Myocyte (in vitro differentiated cells): ENCODE data around the gene SLC37A1. TPM values are rescaled to one million over a fixed set of nuclear protein-coding genes. Genes with fewer than 3 reads are reported as not detected.

ENCODE experiments used
- DNase-seq: peaks from one replicate; pipeline ENCODE4 v3.0.0-alpha.2; 2012; ENCODE audit warnings: low read depth
- total RNA-seq: library from RNA; depleted of rRNA; stranded (reverse); fragments of >200 nt; gene quantifications from 2 replicates; pipeline ENCODE4 v1.2.3, GENCODE V29; 2014

Gene SLC37A1
- total RNA-seq, 1 donor from 2014 or later = not detected

DNA sequence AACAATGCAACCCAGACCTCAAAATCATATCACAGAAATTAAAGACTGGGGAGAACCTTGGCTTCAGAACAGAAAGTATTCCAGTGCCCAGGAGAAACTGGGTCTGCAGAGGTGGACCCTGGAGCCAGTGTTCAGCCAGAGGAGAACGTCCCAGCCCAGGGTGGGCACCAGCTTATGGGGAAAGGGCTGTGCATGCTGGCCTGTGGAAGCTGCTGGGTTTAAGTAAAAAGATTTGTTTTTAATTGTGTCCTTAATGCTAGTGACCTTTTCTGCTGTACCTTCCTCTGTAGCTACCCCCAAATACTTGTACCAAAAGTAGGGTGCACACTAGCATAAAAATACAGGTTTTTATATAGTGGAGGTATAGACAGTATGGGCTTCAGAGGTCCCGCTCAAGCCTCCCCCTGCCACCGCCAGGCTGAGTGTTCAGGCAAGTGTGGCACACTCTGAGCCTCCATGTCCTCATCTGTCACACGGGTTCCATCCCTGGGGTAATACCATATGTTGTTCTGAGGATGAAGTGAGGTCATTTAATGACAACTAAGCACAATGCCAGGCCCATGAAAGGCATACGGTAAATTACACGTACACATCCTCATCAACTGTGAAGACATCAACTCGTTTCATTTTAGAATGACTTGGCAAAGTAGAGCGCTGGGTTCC is 47.0 kb downstream of the SLC37A1 start:
- no peak for DNase-seq

DNA sequence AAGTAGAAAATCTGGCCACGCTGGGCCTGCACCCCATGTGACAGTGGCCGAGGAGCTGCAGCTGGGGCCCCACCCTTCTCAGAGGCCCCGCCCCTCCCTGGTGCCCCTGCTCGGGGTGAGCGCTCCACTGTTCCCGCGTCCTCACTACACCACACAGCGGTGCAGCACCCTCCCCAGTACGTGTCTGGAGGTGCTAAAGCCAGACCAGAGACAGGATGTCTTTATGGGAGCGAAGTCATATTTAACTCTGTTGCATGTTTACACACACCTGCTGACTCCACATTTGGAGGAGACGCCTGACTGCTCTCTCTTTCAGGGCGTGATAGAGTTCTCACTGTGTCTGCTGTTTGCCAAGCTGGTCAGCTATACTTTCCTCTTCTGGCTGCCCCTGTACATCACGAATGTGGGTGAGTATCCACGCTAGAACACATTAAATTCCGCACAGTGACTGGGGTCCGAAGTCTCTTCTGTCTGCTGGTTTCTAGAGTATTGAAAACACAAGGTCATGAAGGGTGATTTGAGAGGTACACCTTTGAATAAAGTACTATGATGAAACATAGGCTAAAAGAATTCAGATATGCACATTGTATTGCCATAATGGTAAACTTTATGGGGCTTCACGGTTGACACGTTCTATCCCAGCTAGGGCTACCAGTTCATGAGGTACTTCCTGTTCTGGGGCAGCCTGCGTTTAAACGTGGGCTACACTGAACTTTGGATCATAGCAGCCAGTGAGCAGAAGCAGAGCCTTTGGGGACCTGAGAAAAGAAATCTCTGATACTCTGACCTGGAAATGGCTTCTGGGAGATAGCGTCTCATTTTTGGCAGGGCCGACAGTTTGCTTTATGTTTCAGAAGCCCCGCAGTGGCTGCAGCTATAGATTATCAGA is 48.4 kb downstream of the SLC37A1 start:
- no peak for DNase-seq

- DNase-seq = no peak
Measured at GRCh38 chr21:42562816-42563215, 49.2 kb downstream of the SLC37A1 start.

DNA sequence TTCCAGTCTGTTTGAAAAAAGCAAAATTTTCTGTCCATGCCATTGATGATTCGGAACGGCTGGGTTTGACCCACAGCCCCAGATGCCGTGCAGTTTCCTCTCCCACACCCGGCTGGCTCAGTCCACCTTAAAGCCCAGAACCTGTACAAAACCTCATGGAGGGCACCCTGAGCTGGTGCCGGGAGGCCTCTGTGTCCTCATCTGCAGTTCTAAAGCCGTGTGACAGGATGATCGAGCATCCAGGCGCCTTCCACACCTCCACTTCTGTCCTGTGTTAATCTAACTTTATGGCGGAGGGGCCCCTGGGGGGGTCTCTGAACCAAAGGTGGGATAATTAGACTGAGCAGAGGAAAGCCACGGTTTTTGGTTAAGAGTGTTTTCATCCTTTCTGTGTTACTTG is 49.6 kb downstream of the SLC37A1 start:
- DNase-seq = no peak

DNA sequence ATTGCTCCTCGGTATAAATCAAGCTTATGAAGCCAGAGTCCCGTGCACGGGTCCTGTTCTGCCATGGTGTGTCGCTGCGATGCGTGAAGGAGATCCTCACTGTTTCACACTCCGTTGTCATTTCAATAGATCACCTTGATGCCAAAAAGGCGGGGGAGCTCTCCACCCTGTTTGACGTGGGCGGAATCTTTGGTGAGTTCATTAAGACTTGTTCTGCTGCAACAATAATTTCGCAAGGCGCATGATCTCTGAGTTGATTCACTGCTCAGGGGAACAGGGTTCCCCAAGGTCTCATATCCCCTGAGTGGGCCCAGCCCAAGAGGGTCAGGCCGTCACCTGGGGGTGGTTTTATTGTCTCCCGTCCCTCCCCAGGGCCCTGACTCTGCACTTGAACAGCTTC is 50.0 kb downstream of the SLC37A1 start:
- DNase-seq = no peak

DNA sequence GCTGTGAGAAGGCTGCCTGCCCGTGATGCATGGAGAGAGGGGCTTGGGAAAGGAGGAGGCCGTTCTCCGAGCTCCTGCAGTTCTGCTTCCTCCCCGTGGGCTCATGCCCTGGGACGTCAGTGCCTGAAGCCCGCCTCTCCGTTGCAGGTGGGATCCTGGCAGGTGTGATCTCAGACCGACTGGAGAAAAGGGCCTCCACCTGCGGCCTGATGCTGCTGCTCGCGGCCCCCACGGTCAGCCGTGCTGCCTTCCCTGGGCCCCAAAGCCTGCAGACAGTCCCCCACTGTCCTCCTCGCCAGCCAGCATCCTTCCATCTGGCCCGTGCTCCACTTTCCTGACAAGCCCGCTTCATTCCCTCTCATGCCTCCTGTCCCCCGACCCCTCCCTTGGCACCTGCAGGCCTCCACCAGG is 50.9 kb downstream of the SLC37A1 start:
- DNase-seq = no peak

GRCh38 chr21:42565206-42565810 is 51.7 kb downstream of the SLC37A1 start:
- DNase-seq = no peak

DNA sequence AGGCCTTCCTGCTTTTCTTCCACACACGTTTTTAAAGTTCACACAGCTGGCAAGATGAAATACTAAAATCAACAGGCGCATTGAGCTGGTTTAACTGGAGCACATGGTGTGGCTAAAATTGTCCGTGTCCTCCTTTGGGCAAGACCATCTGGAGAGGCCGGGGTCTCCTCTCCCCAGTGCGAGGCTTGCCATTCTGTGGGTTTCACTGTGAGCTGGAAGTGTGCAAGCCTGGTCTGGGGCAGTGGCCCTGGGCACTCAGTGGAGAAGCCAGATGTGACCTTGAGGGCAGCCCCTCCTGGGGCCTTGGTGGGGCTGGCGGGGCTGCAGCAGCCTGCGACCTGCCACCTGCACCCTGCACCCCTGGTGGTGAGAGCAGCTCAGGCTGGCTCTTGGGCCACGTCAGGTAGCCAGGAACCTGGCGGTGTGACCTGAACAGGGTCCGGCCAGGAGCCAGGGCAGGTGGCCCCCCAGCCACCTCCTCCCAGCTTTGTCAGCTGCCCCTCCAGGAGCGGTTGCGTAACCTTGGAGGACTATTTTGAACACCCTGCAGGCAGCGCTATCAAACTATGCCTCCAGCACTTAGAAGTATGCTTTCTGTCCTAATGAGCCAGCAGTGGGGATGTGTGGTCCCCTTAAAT is 52.4 kb downstream of the SLC37A1 start:
- no peak for DNase-seq

DNA sequence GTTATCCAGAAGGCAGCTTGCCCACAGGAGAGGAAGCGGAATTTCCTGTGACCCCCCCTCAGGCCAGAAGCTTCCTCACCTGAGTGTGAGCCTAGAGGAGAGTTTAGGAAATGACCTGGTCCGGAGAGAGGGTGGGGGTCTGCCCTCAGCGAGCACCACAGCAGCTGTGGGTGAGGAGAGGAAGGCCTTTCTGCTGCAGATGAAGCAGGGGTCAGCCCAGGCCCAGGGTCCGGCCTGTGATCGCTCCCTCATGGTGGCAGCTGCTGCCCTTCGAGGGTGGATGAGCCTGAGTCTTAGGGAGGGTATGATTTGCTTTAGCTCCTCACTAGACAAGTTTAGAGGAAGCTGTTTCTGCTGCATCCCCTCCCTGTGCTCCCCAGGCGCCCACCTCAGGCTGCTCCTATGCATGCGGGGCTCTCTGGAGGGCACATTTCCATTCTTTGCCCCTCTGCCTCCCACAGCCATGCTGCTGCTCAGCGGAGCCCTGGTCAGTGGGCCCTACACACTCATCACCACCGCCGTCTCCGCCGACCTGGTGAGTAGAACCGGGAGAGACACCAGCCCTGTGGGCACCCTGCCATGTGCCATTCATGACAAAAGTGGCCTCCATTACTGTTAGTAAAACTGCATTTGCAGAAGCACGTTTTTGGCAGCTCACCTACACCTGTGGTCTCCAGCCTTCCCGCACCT is 53.0 kb downstream of the SLC37A1 start:
- no peak for DNase-seq

- DNase-seq = no peak
Measured at GRCh38 chr21:42567214-42567555, 53.5 kb downstream of the SLC37A1 start.

GRCh38 chr21:42567861-42568260 is 54.2 kb downstream of the SLC37A1 start:
- DNase-seq = no peak

DNA sequence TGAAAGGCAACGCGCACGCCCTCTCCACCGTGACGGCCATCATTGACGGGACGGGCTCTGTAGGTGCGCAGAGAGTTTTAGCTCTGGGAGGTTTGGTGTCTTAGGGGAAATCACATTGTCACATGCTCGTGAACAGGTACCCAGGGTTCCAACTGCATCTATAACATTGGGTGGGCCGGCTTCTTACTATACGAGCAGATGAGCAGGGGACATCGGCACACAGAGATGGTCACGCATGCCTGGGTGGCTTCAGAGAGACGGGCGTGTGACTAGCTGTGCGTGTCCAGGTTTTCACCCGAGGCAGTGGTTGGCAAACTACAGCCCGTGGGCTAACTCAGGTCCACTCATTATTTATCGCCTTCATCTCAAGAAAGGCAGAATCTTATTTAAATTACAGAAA is 54.7 kb downstream of the SLC37A1 start:
- no peak for DNase-seq

DNA sequence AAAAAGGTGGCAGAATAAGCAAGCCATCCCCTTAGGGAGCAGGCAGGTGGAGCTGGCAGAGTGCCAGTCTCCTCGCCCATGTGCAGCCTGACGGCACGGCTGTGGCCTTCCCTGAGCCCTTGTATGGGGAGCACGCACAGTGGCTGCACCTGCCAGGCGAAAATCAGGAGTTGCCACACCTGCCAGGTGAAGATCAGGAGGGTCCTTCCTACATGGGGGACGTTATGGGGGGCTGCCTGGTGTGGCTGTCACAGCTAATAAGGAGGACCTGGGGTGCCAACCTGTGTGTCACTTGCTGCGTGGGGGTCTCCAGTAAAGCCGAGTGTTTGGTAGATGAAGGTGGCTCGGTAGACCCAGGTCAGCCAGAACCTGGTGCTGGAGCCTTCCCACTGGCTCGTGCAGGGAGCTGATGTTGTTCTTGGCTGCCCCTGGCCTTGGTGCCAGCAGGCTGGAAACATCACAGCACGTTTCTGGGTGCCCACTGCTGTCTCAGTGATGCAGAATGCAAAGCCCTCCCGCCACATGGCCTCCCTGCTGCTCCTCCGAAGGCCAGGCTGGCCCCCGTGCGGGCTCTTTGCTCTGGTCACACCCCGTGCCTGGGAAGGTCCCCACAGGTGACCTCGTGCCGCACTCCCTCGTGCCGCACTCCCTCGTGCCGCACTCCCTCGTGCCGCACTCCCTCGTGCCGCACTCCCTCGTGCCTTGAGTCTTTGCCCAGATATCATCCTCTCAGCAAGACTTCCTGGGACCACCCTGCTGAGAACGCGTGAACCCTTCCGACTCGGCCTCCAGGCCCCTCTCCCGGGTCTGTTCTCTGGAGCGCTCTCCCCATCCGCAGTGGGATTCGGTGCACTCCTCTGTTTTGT is 55.4 kb downstream of the SLC37A1 start:
- DNase-seq = no peak

- DNase-seq = no peak
Measured at GRCh38 chr21:42569732-42570301, 56.2 kb downstream of the SLC37A1 start.

DNA sequence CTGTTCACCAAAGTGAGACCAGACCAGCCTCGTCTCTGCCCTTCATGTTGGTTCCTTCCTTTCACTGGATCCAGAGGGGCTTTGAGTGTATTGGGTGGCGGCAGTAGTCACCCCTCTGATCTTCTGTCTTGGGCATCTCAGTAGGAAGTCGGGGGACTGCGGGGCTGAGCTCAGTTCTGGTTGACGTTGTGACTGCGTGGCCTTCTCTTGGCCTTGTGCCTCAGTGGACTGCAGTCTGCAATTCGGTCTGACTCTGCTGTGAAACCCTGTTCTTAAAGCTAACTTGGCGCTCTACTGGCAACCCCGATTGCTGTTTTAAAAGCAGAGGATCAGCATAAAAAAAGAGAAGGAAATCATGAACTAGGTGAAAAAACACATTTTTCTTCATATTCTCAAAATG is 56.7 kb downstream of the SLC37A1 start:
- DNase-seq = no peak

DNA sequence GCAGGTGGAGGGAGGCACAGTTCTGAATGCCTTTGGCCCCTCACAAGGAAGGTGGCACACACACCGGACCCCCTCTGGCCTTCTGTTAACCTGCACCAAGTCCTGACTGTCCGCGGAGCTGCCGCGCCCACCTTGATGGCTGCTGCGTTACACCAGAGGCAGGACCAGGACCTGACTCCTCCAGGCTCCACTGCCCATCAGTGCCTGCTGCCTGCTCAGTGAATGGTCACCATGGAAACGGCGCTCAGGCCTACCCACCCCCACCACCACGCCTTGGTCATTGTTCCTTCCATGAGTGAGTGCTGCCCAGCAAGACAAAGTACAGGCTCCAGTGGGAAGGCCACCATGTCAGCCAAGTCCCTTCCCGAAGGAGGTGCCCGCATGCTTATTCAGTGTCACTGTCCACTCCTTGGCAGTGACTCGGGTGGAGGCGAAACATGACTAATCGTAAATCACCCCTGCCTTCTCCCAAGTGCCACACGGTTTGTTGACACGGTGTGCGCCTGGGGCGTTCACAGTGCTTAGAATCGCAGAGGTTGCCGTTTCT is 57.3 kb downstream of the SLC37A1 start:
- no peak for DNase-seq

DNA sequence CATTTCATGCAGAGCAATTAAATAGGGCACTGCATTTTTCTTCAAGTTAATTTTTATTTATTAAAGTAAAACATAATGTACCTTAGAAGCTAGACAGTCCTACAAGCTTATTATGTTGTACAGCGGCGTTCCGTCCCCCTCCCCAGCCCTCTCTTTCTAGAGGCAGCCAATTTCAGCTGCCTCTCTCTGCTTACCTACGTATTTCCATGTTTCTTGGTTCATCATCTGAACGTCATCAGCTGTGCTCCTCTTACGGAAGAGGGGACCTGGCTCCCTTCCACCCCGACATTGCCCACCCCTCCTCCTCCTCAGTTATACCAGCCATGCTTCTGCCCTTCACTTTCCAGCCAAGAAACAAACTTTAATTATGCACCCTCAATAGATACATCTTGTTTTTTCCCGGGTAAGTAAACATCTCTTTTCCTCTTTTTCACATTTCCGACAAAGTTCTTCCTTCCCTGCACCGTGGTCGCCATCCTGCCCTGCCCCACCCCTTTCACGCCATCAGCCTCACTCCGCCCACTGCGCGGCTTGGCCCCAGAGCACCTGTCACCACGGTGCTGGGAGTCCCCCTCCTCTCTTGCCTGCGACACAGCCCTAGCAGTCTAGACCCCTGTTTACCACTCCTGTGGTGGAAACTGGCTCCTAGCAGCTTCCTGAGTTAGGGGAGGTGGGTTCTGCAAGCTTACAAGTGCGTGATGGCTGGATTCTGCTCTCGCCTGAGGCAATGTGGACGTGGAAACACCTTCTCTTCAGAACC is 57.9 kb downstream of the SLC37A1 start:
- no peak for DNase-seq

DNA sequence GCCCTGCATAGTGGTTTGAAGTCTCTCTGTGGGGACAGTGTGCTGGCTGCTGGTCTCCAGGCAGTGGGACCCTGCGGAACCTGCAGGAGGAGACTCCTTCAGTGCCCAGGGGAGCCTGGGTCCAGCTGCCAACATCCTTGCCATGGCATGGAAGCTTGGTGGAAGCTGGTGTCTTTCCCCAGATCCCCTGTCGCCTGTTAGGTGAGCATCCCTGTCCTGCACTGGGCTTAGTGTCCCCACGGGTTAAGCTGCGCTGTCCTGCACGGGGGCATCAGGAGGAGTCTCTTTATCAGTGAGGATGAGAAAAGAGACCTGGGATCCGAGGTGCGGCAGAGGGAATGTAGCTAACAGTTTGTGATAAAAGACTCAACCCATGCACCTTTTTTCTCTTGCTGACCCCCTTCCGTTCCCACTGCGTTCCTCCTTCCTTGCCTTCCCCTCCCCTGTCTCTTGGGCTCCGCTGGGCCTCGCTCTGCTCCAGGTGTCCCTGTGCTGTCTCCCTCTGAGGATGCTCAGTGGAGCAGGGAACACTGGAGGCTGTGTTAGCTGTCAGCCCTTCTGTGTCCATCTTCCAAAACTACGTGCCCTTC is 59.3 kb downstream of the SLC37A1 start:
- DNase-seq = no peak
